D721Med (cell line): Measurements from ENCODE around the gene C13orf42.
"Not testable (repeated sequence)": the region's sequence is repeated elsewhere in the genome, so short reads cannot be mapped to it uniquely, and the experiment has no call there.

Source experiments
- DNase-seq: peaks from one replicate; pipeline ENCODE4 v3.0.0; 2011; ENCODE audit warnings: low spot score; ENCODE audit not compliant: insufficient read length
- FAIRE-seq: peaks from 2 replicates; lab custom pipeline; 2011; peaks lifted over from hg19 to GRCh38; lab: Jason Lieb, UNC
- CTCF ChIP-seq: IDR thresholded peaks from 2 replicates; pipeline ENCODE4 v1.5.1; 2012; ENCODE audit warnings: mild to moderate bottlenecking, control low read depth; ENCODE audit not compliant: insufficient read depth; ENCODE audit errors: missing control alignments

The C13orf42 gene

GRCh38 chr13:51105046-51105445, 6.0 kb downstream of the C13orf42 start:
- DNase-seq = no peak
- no peak for FAIRE-seq
- TF ChIP-seq CTCF = no peak

- FAIRE-seq = no peak
- no peak for TF ChIP-seq CTCF
- no peak for DNase-seq
These were observed 9.3 kb downstream of the C13orf42 start for GRCh38 chr13:51101636-51102235.

- no peak for TF ChIP-seq CTCF
- no peak for FAIRE-seq
These were observed 13.6 kb downstream of the C13orf42 start for GRCh38 chr13:51097353-51098043.

GRCh38 chr13:51096131-51096530, 14.9 kb downstream of the C13orf42 start:
- no peak for DNase-seq
- no peak for TF ChIP-seq CTCF
- FAIRE-seq = no peak

More at GRCh38 chr13:51097353-51098043, 13.6 kb downstream of the C13orf42 start:
- DNase-seq = no peak

- DNase-seq (no peak), FAIRE-seq (no peak)
- no peak for TF ChIP-seq CTCF
These were observed 17.5 kb downstream of the C13orf42 start for GRCh38 chr13:51093574-51093973.

GRCh38 chr13:51091839-51092238, 19.2 kb downstream of the C13orf42 start:
- DNase-seq (no peak), FAIRE-seq (no peak)
- TF ChIP-seq CTCF = no peak

- DNase-seq = no peak
- TF ChIP-seq CTCF = no peak
- no peak for FAIRE-seq
These were observed 27.4 kb downstream of the C13orf42 start for GRCh38 chr13:51083706-51084105.

GRCh38 chr13:51080478-51081065, 30.5 kb downstream of the C13orf42 start:
- DNase-seq, FAIRE-seq: not testable (repeated sequence)
